Ammon's horn (tissue), 1 donor: Measurements from ENCODE around the gene NCAPH2.

Experiments used
- DNase-seq: peaks from one replicate; pipeline ENCODE4 v3.0.0-alpha.2; 2016; ENCODE audit warnings: low spot score

The NCAPH2 gene

GRCh38 chr22:50507991-50508884 lies at the start of gene NCAPH2:
Gene NCAPH2, plus strand, starts transcription at chr22:50508224. Its CDS starts 114 bp downstream, at chr22:50508338.
- DNase-seq = no peak

GRCh38 chr22:50459016-50459415 lies 49.0 kb upstream of the NCAPH2 start:
- no peak for DNase-seq

GRCh38 chr22:50459496-50460140 lies 48.4 kb upstream of the NCAPH2 start:
- no peak for DNase-seq

- no peak for DNase-seq
Observed at GRCh38 chr22:50460938-50461337, 47.1 kb upstream of the NCAPH2 start.

GRCh38 chr22:50461536-50461935 lies 46.5 kb upstream of the NCAPH2 start:
- no peak for DNase-seq

GRCh38 chr22:50461979-50462540 lies 46.0 kb upstream of the NCAPH2 start:
- no peak for DNase-seq

- no peak for DNase-seq
Observed at GRCh38 chr22:50463188-50463900, 44.7 kb upstream of the NCAPH2 start.

GRCh38 chr22:50464451-50464850 lies 43.6 kb upstream of the NCAPH2 start:
- DNase-seq = no peak

GRCh38 chr22:50465066-50465930 lies 42.7 kb upstream of the NCAPH2 start:
- DNase-seq = no peak

- no peak for DNase-seq
Observed at GRCh38 chr22:50467341-50467740, 40.7 kb upstream of the NCAPH2 start.

GRCh38 chr22:50467773-50468440 lies 40.1 kb upstream of the NCAPH2 start:
- no peak for DNase-seq

GRCh38 chr22:50468626-50469025 lies 39.4 kb upstream of the NCAPH2 start:
- no peak for DNase-seq

GRCh38 chr22:50469377-50470305 lies 38.4 kb upstream of the NCAPH2 start:
- no peak for DNase-seq

GRCh38 chr22:50470491-50470890 lies 37.5 kb upstream of the NCAPH2 start:
- no peak for DNase-seq

GRCh38 chr22:50471197-50471847 lies 36.7 kb upstream of the NCAPH2 start:
- DNase-seq = peak; percentile 87

- DNase-seq = no peak
Observed at GRCh38 chr22:50471962-50472361, 36.1 kb upstream of the NCAPH2 start.

- DNase-seq = no peak
Observed at GRCh38 chr22:50473088-50473487, 34.9 kb upstream of the NCAPH2 start.

GRCh38 chr22:50473855-50474671 lies 34.0 kb upstream of the NCAPH2 start:
- peak; percentile 45 for DNase-seq
